ENCODE data around the gene CCDC197. TPM values are rescaled to one million over a fixed set of nuclear protein-coding genes. Genes with fewer than 3 reads are reported as not detected.

Gene CCDC197
- total RNA-seq, 4 donors from 2014 or later: not detected

DNA sequence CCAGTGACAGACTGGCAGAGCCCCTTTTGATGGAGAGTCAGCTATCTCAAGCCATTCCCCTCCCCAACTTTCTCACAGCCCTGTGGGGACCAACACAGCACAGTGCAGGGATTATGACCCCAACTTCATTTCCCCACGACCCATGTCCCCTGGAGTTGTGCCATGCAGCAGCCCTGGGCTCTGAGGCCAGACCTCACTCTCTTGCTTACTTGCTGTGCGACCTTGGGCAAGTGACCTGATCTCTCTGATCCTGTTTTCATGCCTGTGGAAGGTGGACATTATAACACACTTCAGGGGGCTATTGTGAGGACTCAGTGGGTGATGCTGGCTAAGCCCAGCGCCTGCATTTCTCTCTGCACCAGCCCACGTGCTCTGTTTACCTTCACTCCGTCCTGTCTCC, 43.1 kb downstream of the CCDC197 start:
- intact Hi-C loops (cut with DNase I): no loop called here
- Histone ChIP-seq H3K4me3 (no peak overlapping the region), H3K27me3 (no peaks in the 10 kb centered on the region), H3K36me3 (peaks cover 0 to 22% (median 14%) of the 10 kb centered on the region in 4 donors), H3K27ac (replicated peaks in 1 of 4) (no peak overlapping the region), H3K9me3 (no peaks in the 10 kb centered on the region), H3K4me1 (peaks cover 7 to 18% (median 14%) of the 10 kb centered on the region in 4 donors)
- no peak for DNase-seq (ENCODE audit: extremely low spot score)
- WGBS: 90% methylated on average over 4 of the region's 5 CpGs
- no peak for TF ChIP-seq EP300 (IDR thresholded peaks at IDR 0.05)
- no peak for TF ChIP-seq POLR2AphosphoS5 (IDR thresholded peaks at IDR 0.05)
- TF ChIP-seq POLR2A (IDR thresholded peaks at IDR 0.05; ENCODE audit: low read depth): no peak
- TF ChIP-seq, protein P1, sequence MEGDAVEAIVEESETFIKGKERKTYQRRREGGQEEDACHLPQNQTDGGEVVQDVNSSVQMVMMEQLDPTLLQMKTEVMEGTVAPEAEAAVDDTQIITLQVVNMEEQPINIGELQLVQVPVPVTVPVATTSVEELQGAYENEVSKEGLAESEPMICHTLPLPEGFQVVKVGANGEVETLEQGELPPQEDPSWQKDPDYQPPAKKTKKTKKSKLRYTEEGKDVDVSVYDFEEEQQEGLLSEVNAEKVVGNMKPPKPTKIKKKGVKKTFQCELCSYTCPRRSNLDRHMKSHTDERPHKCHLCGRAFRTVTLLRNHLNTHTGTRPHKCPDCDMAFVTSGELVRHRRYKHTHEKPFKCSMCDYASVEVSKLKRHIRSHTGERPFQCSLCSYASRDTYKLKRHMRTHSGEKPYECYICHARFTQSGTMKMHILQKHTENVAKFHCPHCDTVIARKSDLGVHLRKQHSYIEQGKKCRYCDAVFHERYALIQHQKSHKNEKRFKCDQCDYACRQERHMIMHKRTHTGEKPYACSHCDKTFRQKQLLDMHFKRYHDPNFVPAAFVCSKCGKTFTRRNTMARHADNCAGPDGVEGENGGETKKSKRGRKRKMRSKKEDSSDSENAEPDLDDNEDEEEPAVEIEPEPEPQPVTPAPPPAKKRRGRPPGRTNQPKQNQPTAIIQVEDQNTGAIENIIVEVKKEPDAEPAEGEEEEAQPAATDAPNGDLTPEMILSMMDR (IDR thresholded peaks at IDR 0.05): no peak

DNA sequence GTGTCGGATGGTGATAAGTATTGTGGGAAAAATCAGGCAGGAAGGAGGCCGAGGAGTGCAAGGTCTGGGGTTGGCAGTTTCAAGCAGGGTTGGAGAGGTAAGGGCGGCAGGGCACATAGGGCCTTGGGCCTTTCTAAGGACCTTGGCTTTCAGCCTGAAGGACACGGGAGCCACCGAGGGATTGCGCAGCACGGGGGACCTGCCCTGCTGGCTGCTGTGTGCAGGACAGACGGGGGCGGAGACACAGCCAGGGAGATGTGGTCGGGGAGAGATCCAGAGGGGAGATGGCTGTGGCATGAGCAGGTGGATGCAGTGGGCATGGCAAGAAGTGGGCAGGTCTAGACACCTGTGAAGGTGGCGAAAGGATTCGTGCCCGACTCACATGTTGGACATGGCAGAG, 43.7 kb downstream of the CCDC197 start:
- peaks cover 7 to 18% (median 14%) of the 10 kb centered on the region in 4 donors for H3K4me1 ChIP-seq
- no peaks in the 10 kb centered on the region for H3K9me3 ChIP-seq
- H3K27ac ChIP-seq (replicated peaks in 1 of 4): no peak overlapping the region
- DNase-seq (ENCODE audit: extremely low spot score): no peak
- TF ChIP-seq EP300 (IDR thresholded peaks at IDR 0.05): no peak
- no peak for TF ChIP-seq POLR2A (IDR thresholded peaks at IDR 0.05; ENCODE audit: low read depth)
- no peak for TF ChIP-seq POLR2AphosphoS5 (IDR thresholded peaks at IDR 0.05)
- TF ChIP-seq, protein P1 (IDR thresholded peaks at IDR 0.05): no peak
- H3K36me3 ChIP-seq: peaks cover 0 to 27% (median 20%) of the 10 kb centered on the region in 4 donors
- H3K27me3 ChIP-seq: no peaks in the 10 kb centered on the region
- no peak overlapping the region for H3K4me3 ChIP-seq
- WGBS: 89% methylated on average over 8 of the region's 13 CpGs
- intact Hi-C loops (cut with DNase I): no loop called here

DNA sequence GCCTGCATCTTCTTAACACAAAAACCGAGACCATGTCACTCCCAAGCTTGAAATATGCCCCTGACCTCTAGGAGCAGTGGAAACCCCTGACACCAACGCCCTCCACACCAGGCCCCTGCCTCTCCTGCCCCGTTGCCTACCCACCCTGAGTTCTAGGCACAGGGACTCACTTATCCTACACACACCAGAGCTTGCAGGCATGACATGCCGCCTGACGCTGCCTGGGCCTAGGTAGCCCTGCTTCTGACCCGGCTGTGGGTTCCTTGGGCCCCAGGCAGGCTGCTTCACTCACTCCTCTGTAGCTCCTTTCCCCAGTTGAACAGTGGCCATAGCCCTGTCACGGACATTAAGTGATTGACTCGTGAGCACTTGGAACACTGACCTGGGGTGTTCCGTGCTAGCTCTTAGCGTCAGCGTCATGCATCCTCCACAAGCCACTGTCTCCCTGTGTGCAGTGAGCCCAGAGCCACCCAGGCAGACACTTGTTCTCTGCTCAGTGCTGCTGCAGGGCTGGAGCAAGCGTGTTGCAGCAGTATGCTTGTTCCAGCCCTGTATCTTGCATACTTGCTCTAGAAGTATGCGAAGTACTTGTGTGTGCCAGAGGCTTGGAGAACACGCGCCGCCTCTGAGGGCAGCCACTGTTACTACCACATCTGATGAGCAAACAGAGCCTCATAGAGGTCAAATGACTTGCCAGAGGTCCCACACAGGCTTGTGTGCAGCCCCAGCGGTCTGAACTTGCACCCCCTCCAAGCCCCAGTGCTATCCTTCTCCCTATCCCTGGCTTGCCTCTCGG, 44.6 kb downstream of the CCDC197 start:
- no peaks in the 10 kb centered on the region for H3K27me3 ChIP-seq
- intact Hi-C loops (cut with DNase I): no loop called here
- H3K36me3 ChIP-seq: peaks cover 0 to 37% (median 29%) of the 10 kb centered on the region in 4 donors
- no peak overlapping the region for H3K4me3 ChIP-seq
- no peak overlapping the region for H3K27ac ChIP-seq (replicated peaks in 1 of 4)
- no peaks in the 10 kb centered on the region for H3K9me3 ChIP-seq
- peaks cover 7 to 18% (median 14%) of the 10 kb centered on the region in 4 donors for H3K4me1 ChIP-seq
- no peak for DNase-seq (ENCODE audit: extremely low spot score)
- no peak for TF ChIP-seq EP300 (IDR thresholded peaks at IDR 0.05)
- no peak for TF ChIP-seq POLR2A (IDR thresholded peaks at IDR 0.05; ENCODE audit: low read depth)
- TF ChIP-seq, protein P1 (IDR thresholded peaks at IDR 0.05): no peak
- TF ChIP-seq POLR2AphosphoS5 (IDR thresholded peaks at IDR 0.05): no peak
- 63% methylated on average over 12 of the region's 18 CpGs for WGBS

DNA sequence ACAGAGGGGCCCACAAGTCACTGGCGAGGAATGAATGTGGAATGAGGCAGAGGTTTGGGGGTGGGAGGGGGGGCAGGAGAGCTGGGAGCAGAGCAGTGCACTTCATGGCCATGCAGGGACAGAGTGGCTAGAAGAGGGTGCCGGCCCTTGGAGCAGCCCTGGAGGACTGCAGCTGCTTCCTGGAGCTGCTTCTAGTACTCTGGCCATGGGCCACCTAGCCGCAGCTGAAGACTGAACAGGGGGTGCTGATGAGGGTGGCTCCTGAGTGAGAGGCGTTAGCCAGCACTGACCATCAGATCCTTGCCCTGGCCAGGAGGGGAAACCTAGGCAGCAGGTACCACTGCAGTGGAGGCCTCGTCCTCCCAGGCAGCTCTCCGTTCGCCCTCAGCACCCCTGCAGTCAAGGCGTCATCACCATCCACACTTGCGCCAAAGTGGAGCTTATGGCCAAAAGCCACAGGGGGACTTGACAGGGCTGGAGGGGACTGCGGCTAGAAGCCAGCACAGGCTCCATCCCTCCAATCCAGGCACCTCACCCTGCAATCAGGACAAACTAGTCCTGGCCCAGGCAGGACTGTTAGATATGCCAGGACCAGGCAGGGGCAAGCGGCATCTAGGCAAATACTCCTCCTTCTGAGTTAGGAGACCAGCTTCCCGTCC, 45.5 kb downstream of the CCDC197 start:
- no peak for DNase-seq (ENCODE audit: extremely low spot score)
- H3K9me3 ChIP-seq: no peaks in the 10 kb centered on the region
- no peak overlapping the region for H3K27ac ChIP-seq (replicated peaks in 1 of 4)
- H3K4me3 ChIP-seq: no peak overlapping the region
- intact Hi-C loops (cut with DNase I): no loop called here
- WGBS: 61% methylated on average over 10 of the region's 12 CpGs
- TF ChIP-seq EP300 (IDR thresholded peaks at IDR 0.05): no peak
- TF ChIP-seq POLR2A (IDR thresholded peaks at IDR 0.05; ENCODE audit: low read depth): no peak
- TF ChIP-seq POLR2AphosphoS5 (IDR thresholded peaks at IDR 0.05): no peak
- TF ChIP-seq, protein P1 (IDR thresholded peaks at IDR 0.05): no peak
- H3K4me1 ChIP-seq: peaks cover 7 to 18% (median 14%) of the 10 kb centered on the region in 4 donors
- peaks cover 3 to 45% (median 37%) of the 10 kb centered on the region in 4 donors for H3K36me3 ChIP-seq
- no peaks in the 10 kb centered on the region for H3K27me3 ChIP-seq

Measured in esophagus muscularis mucosa (tissue), 4 donors.